CD4-positive, alpha-beta T cell treated with Interleukin-17A for 4 hours (primary cell): ENCODE data around the gene PRRC2B.

Experiments
- DNase-seq: peaks from one replicate; pipeline ENCODE4 v3.0.0-alpha.2; 2020; ENCODE audit warnings: mixed read lengths

PRRC2B gene

DNA sequence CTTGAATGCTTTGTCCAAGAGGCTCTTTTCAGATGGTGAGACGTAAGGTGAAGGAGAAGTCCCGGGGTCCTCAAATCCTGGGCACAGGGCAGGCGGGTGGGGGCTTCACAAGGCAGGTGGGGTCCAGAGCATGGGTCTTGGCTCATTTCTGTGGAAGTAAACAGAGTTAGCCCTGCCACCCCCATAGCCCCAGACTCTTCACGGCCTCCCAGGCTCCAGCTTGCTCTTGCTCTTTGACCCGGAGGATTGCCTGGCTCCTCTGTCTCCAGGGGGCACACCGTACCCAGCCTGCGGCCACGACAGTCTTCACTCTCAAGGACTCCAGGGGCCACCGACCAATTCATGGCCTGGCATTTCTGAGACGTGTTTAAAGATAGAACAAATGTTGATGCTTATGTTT, 80.0 kb downstream of the PRRC2B start:
- DNase-seq: no peak

DNA sequence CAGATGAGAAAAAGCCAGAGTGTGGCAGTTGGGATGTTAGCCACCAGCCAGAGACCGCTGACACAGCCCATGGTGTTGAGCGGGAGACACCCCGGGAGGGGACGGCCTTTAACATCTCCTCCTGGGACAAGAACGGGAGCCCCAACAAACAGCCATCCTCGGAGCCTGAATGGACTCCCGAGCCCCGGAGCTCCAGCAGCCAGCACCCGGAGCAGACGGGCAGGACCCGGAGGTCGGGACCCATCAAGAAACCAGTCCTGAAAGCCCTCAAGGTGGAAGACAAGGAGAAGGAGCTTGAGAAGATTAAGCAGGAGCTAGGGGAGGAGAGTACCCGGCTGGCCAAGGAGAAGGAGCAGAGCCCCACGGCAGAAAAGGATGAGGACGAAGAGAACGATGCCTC, 80.8 kb downstream of the PRRC2B start:
- no peak for DNase-seq

GRCh38 chr9:131475111-131475955, 81.4 kb downstream of the PRRC2B start:
- no peak for DNase-seq

DNA sequence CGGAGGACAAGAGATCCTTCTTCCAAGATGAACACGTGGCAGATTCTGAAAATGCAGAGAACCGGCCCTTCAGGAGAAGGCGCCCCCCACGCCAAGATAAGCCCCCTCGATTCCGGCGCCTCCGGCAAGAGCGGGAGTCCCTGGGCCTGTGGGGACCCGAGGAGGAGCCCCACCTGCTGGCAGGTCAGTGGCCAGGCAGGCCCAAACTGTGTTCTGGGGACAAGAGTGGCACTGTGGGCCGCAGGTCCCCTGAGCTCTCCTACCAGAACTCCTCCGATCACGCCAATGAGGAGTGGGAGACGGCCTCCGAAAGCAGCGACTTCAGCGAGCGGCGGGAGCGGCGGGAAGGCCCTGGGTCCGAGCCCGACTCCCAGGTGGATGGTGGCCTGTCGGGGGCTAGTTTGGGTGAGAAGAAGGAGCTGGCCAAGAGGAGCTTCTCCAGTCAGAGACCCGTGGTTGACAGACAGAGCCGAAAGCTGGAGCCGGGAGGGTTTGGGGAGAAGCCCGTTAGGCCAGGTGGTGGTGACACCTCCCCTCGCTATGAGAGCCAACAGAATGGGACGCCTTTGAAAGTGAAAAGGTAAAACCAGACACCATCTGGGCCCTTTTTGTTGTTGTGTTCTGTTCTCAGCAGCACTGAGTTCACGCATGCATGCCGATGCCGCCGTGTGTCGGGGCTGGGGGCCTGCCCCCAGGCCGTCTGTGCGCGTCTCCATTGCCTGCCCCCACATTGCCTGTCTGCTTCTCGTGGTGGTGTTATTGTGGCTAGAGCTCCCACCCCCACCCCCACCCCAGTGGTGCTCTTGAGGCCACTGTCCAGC, 82.3 kb downstream of the PRRC2B start:
- DNase-seq: no peak

GRCh38 chr9:131476777-131477345, 83.0 kb downstream of the PRRC2B start:
- DNase-seq: no peak

DNA sequence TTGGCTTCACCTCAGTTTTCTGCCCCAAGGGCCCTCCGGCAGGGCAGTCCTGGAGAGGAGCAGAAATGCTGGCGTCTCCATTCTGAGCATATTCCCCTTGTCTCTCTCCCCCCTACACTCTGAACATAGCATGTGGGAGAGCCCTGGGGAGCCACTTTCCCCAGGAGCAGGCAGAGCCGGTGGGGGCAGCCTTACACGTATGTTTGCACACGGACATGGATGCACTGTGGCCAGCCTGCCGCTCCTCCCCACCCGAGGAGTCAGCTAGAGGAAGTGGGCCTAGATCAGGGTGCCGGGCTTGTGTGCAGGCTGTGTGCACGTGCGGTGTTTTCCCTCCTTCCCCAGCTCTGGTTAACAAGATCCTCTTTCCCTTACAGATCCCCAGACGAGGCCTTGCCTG, 83.5 kb downstream of the PRRC2B start:
- DNase-seq: no peak

- no peak for DNase-seq
Measured at GRCh38 chr9:131477816-131478419, 84.0 kb downstream of the PRRC2B start.

GRCh38 chr9:131478421-131478868, 84.6 kb downstream of the PRRC2B start:
- DNase-seq: peak; percentile 73

- DNase-seq: no peak
Measured at GRCh38 chr9:131478911-131479310, 85.0 kb downstream of the PRRC2B start.

DNA sequence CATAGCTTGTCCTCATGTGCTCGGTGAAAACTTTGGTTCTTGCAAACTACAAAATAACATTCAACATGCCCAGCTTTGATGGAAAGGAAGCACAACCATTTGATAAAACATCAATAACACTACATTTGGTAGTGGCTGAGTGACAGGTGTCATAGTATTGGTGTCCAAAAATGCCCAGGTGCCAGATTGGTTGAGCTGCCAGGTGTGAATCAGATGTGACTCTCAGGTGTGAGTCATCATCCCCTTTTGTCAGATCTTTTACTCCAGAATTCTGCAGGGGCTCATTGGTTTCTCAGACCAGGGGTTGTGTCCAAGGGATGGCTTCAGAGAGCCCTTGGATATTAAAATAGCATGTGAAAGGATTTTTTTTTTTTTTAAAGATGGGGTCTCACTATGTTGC, 86.4 kb downstream of the PRRC2B start:
- DNase-seq: peak; percentile 26

- no peak for DNase-seq
Measured at GRCh38 chr9:131481441-131482342, 87.8 kb downstream of the PRRC2B start.

DNA sequence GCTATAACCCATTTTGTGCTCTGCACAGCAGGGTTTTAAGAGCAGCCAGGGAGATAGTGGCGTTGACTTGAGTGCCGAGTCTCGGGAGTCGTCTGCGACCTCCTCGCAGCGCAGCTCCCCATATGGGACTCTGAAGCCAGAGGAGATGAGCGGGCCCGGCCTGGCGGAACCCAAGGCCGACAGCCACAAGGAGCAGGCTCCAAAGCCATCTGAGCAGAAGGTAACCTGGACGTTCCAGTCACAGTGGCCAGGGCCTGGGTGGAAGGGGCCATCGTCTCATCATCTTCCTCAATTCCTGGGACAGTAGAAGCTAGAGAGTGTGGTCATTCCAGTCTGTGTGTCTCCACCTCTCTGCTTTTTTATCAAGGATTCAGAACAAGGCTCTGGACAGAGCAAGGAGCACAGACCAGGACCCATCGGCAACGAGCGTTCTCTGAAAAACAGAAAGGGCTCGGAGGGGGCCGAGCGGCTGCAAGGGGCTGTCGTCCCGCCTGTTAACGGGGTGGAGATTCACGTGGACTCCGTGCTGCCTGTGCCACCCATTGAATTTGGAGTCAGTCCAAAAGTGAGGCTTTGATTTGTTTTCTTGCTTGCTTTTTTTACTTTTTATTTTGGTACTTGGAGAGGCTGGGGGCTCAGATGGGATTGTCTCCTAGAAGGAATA, 88.6 kb downstream of the PRRC2B start:
- DNase-seq: no peak

DNA sequence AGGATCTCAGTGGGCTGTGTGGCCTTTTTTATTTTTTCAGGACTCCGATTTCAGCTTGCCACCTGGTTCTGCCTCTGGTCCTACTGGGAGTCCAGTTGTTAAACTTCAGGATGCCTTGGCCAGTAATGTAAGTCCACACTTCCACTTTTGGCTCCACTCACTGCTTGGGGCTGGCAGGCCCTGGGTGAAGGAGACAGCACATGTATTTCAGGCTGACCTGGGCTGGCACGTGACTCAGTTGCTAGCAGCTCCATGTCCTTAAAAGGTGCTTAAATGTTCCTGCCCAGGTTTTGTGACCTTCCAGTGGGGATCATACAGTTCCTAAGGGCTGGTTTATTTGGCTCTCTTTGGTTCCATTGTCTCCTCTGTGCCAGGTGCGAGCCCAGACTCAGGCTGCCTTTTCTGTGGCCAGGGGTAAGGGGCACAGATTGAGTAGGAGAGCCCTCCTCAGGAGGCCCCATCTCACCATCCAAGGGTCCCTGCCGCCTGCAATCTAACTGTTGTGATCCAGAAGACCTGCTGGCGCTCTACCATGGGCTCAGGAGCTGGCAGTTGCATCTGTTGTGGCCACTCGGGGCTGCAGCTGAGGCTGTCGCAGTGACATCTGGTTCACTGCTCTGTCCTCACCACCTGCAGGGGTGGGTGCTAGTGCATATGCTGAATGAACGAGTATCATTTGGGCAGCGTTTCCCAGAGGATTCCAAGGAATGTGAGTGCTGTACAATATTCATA, 89.6 kb downstream of the PRRC2B start:
- DNase-seq: no peak

DNA sequence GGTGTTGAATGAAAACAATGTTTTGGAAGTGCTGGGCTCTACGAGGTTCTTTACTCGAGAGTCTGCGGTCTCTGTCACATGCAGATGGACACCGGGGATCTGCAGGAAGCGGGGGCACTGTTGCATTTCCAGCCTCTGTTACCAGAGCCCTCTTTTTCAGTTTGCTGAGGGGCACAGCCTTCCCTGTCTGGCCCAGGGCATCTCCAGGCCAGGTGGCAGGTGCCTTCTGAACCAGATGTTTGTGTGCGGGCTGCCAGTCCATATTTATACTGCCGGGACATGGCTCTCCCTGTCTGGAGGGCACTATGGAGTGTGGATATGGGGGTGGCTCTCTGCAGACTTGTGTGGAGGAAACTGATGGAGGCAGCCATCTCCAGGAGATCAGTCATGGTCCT, 90.2 kb downstream of the PRRC2B start:
- DNase-seq: no peak

GRCh38 chr9:131484560-131485185, 90.8 kb downstream of the PRRC2B start:
- no peak for DNase-seq

DNA sequence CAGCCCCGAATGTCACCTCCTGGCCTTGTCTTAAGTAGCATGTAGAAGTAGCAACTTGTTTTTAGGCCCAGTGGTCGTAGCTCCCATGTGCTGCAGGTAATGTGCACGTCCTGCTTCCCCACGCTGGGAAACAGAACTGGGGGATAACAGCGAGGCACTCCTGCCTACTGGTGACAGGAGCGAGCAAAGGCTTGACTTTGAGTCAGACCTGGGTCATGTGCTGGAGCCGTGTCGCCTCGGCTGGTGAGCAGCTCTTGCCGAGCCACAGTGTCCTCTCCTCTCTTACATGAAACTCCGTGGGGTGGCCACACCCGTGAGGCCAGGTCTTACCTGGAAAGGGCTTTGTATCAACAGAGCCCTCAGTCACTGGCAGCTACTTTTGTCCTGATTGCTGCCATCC, 91.3 kb downstream of the PRRC2B start:
- no peak for DNase-seq

- no peak for DNase-seq
Measured at GRCh38 chr9:131485728-131486422, 92.0 kb downstream of the PRRC2B start.

GRCh38 chr9:131487001-131487400, 93.1 kb downstream of the PRRC2B start:
- DNase-seq: no peak

DNA sequence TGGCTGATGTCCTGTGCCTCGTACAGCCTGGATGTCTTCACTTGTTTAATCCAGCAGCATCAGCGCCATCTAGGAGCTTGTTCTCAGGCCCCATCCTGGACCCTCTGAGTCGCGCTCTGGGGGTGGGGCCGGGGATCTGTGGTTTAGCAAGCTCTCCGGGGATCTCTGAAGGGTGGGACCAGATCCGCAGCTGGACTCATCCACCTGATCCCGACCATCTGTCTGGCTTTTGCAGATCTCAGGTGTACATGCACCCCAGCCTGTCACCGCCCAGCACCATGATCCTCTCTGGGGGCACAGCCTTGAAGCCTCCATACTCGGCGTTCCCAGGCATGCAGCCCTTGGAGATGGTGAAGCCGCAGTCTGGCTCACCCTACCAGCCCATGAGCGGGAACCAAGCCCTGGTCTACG, 93.7 kb downstream of the PRRC2B start:
- no peak for DNase-seq

DNA sequence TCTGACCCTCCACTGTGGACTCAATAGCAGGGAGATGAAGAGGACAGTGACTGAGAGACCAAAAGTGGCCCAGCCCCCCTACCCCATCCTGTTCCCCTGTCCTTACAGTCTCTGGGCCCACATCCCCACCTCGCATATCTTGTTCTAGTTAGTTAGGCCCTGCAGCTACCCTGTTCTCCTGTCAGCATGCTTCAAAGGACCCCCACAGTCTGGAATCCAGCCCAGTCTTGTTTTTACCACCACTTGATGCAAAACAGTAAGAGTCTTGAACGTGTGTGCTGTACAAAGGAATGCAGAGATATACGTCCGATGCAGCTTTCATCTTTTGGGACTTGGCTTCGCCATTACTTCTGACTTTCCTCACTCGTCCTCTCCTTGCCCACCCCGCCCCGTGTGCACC, 96.6 kb downstream of the PRRC2B start:
- no peak for DNase-seq
